GM18498 (cell line): ENCODE measurements around the gene RELL2.

Source experiments
- ATAC-seq: cut with Tn5 transposase; IDR thresholded peaks from one replicate; pipeline ENCODE4 v1.9.1; 2021; ENCODE audit warnings: mild to moderate bottlenecking, moderate library complexity; ENCODE audit not compliant: unreplicated experiment

Gene RELL2

DNA sequence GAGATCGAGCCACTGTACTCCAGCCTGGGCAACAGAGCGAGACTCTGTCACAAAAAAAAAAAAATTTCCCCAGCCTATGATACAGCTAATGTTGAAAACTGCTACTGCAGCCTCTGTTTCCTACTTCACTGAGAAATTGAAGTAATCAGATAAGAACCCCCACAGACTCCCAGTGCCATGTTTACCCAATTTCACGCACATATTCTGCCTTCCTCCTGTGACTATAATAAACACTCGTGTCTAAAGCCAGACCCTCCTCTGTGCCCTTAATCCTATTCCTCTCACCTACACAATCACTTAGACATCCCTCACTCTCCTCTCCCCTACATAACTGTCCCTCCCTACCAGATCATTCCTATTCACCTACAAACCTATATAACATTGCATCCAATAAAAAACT is 38.9 kb downstream of the RELL2 start:
- ATAC-seq = no peak

DNA sequence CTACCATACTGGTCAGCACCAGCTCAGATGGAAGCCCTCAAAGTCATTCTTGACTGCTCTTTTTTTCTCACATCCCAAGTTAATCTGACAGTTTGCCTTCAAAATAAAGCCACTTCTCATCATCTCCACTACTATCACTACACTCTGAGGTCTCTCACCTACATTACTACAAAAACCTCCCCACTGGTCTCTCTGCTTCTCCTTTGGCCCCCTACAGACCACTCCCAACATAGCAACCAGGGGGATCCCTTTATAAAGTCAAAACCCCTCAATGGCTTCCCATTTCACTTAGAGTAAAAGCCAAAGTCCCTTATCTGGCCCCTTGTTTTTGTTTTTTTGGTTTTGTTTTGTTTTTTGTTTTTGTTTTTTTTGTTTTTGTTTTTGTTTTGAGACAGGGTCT is 40.6 kb downstream of the RELL2 start:
- ATAC-seq = no peak

DNA sequence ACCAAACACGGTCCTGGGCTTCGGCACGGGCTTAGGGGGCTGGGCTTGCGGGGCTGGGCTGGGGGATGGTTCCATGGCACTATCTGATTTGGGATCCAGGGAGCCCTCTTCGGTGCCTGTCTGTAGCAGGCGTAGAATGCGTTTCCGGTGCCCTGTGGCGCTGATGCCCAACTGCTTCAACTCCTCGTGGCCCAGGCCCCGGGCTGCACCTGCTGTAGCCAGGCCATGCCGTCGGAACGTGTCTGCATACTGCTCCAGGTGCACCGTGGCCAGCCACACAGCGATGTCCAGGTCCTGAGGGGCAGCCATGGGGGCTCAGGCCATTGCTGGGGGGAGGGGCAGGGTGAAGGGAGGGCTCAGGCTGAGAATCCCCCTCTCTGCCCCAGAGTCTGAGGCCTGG is 43.4 kb downstream of the RELL2 start:
- ATAC-seq = no peak

DNA sequence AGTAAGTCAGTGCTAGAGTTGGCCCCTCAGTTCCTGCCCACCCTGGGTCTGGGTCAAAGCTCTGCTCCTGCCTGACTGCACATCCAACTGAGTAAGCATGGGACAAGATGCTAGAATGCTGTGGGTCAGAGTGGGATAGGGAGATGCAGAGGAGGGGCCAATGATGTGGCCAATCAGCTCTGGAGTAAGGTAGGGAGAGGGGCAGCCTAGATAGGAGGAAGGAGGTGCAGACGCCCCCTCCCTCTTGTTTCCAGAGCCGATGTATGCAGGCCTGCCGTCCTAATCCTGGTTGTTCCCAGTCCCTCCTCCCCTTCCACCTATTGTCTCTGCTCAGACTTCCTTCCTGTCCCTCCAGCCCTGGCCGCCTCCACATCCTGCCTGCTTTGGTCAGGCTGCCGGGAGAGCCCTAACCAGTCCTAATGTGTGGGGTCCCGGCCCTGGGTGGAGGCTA is 44.0 kb downstream of the RELL2 start:
- no peak for ATAC-seq

DNA sequence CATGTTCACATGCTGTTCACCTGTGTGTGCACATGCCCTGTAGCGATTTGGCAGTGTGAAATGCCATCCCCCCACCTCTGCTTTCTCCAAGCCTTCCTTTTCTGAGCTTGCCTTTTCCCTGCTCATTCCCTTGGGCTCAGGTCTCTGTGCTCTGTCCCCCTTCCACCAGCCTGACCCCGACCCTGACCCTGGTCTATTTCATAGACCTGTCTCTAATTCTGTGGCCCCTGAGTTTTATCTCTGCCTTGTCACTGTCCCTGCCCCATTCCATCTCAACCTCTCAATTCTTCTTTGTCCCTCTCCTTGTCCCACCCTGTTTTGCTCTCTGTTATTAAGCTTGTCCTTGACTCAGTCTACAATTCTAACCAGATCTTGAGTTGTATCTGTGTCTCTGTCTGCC is 44.5 kb downstream of the RELL2 start:
- no peak for ATAC-seq

DNA sequence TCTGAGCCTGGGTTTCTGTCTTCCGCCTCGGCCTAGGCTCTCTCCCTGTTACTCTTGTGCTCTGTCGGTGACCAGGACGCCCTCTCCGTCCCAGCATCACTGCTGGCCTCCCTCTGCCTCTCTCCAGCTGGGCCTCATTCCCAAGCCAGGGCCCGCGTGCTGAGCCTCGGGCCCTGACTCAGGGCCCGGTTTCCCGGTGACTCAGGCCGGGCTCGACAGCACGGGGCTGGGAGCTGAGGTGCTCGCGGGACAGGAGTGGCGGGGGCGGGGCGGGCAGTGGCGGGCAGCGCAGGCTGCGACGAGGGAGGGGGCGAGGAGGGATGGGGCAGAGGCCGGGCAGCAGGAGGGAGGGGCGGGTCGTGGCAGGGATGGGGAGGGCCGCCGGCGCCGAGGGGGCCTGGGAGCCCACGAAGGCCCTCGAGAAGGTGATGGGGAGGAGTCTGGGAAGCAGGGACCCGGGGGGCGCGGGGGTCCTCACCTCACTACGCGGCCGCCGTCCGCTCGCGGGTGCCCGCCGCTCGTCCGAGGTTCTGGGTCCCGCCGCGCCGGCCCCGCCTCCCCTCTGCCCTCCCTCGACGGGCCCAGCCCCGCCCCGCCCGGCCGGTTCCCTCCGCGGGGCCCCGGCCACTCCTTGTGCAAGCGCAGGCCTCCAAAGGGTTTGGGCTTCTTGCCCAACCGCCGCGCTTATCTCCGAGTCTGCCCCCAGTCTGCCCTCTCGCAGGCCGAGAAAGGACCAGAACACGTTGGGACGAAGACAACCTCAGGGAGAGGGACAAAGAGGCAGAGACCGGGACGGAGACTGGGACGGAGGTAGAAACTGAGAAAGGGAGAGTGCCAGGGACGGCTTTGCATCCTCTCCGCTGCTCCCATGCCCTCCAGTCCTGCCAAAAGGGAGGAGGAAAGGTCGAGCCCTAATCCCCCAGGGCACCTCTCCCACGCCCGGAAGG is 45.2 kb downstream of the RELL2 start, which contains the start of gene ARAP3:
Gene ARAP3 (minus strand): TSS at position 536 of the 947 bp plus-strand sequence. CDS start 1,744 bp downstream, outside the sequence.
- peak; percentile 62 for ATAC-seq

DNA sequence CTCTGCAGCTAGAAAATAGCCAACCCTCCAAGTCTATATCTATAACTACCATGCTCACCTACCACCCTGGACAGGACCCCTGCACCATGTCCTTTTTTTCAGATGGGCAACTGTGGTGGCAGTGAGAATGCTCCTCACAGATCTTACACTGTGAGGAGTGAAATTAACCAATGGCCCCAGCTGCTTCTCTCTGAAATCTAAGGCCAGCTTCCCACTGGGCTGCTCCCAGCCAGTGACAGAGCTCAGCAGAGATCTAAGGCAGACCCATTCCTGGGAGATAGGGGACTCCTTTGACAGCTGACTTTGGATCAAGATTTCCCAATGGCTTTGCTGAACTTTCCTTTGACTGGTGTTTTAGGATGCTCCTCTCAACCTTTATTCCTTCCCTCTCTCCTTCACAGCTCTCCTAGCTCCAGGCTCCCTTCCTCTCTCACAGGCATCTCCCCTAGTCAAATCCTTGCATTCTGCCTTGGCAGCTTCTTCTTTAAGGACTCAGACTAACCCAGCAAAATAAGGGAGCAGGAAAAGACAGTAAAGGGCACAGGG is 46.9 kb downstream of the RELL2 start:
- no peak for ATAC-seq

DNA sequence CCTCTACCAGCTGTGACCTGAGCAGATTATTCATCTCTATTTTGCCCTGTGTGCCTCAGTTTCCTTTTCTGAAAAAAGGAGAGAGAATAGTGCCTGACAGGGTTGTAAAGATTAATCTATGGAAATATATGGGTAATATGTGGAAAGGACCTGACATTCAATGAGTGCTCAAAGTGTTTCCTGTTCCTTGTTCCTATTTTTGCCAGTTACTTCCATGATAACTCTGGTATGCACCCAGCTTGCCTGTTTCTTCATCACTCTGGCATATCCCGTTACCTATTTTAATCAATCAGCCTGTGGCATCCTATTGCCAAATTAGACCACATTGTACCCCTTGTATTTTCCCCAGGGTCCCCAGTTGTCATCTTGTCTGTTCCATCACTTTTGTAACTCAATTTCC is 48.8 kb downstream of the RELL2 start:
- ATAC-seq = no peak

DNA sequence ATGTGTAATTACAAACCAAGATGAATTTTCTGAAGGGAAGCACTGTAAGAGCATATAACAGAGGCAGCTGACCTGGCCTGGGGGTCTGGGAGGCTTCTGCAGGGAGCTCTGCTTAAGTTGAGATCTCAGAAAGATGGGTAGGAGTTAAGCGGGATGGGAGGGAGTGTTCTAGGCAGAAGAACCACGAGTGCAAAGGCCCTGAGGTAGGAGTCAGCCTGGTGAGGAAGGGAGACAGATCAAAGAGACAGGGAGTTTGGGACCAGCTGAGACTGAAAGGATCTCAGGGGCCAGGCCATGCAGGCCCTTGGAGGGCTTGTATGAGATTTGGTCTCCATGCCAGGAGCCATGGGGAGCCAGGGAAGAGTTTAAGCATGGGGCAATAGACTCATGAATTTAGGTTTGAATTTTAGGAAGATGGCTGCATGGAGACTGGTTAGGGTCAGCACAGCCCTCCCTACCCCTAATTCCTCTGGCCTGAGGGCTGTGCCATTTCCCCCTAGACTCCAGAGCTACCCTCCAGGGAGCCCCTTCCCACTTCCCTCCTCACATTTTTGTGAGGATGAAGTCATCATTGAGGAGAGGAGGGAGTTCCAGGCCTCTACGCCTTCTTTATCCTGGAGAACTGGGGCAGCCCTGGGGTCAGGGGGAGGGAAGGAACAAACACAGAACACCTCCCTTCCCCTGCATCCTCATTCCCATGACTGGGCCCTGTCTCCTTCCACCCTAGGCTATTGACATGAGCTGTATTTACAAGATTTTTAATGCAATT is 50.0 kb downstream of the RELL2 start:
- ATAC-seq = no peak
